Measurements from ENCODE around the gene NXPH1. TPM values are rescaled to one million over a fixed set of nuclear protein-coding genes. Genes with fewer than 3 reads are reported as not detected.

NXPH1 gene
- total RNA-seq, 1 experiment from 2014 or later = not detected

GRCh38 chr7:8637322-8637721 is 203.9 kb downstream of the NXPH1 start:
- no TSS peak for BruUV-seq (replicated peaks)
- no peak for DNase-seq (ENCODE audit: low spot score)
- Histone ChIP-seq H3K27me3 (replicated peaks; ENCODE audit: insufficient read depth, low read depth, low read length, poor library complexity) (peaks cover 7% of the 10 kb centered on the region), H3K36me3 (ENCODE audit: insufficient read depth, low read length, poor library complexity, severe bottlenecking) (no peaks in the 10 kb centered on the region), H3K27ac (ENCODE audit: low read depth, low read length, poor library complexity, severe bottlenecking) (no peak overlapping the region), H3K4me1 (ENCODE audit: insufficient read depth, low read length, poor library complexity, severe bottlenecking) (no peaks in the 10 kb centered on the region), H3K4me3 (ENCODE audit: low read depth, low read length, poor library complexity, severe bottlenecking) (no peak overlapping the region), H3K9me3 (ENCODE audit: low read depth, low read length, poor library complexity, severe bottlenecking) (no peaks in the 10 kb centered on the region)
- CTCF ChIA-PET = no interaction called here
- intact Hi-C loops (cut with micrococcal nuclease; ENCODE audit: unreplicated experiment) = no loop called here
- POLR2A ChIA-PET (ENCODE audit: low non-redundant PET) = no interaction called here
- TF ChIP-seq EZH2 (IDR thresholded peaks at IDR 0.05; ENCODE audit: borderline replicate concordance, low read depth, low read length, poor library complexity, severe bottlenecking) = no peak
- TF ChIP-seq, protein P1, sequence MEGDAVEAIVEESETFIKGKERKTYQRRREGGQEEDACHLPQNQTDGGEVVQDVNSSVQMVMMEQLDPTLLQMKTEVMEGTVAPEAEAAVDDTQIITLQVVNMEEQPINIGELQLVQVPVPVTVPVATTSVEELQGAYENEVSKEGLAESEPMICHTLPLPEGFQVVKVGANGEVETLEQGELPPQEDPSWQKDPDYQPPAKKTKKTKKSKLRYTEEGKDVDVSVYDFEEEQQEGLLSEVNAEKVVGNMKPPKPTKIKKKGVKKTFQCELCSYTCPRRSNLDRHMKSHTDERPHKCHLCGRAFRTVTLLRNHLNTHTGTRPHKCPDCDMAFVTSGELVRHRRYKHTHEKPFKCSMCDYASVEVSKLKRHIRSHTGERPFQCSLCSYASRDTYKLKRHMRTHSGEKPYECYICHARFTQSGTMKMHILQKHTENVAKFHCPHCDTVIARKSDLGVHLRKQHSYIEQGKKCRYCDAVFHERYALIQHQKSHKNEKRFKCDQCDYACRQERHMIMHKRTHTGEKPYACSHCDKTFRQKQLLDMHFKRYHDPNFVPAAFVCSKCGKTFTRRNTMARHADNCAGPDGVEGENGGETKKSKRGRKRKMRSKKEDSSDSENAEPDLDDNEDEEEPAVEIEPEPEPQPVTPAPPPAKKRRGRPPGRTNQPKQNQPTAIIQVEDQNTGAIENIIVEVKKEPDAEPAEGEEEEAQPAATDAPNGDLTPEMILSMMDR (conservative IDR thresholded peaks at IDR 0.05; ENCODE audit: low read depth, low read length) = no peak

- POLR2A ChIA-PET (ENCODE audit: low non-redundant PET) = no interaction called here
- no TSS peak for BruUV-seq (replicated peaks)
- no peak overlapping the region for H3K4me3 ChIP-seq (ENCODE audit: low read depth, low read length, poor library complexity, severe bottlenecking)
- CTCF ChIA-PET = no interaction called here
- DNase-seq (ENCODE audit: low spot score) = no peak
- no peak for TF ChIP-seq EZH2 (IDR thresholded peaks at IDR 0.05; ENCODE audit: borderline replicate concordance, low read depth, low read length, poor library complexity, severe bottlenecking)
- TF ChIP-seq, protein P1 (conservative IDR thresholded peaks at IDR 0.05; ENCODE audit: low read depth, low read length) = no peak
- intact Hi-C loops (cut with micrococcal nuclease; ENCODE audit: unreplicated experiment) = no loop called here
- no peaks in the 10 kb centered on the region for H3K36me3 ChIP-seq (ENCODE audit: insufficient read depth, low read length, poor library complexity, severe bottlenecking)
- no peak overlapping the region for H3K27ac ChIP-seq (ENCODE audit: low read depth, low read length, poor library complexity, severe bottlenecking)
- no peaks in the 10 kb centered on the region for H3K4me1 ChIP-seq (ENCODE audit: insufficient read depth, low read length, poor library complexity, severe bottlenecking)
- peaks cover 7% of the 10 kb centered on the region for H3K27me3 ChIP-seq (replicated peaks; ENCODE audit: insufficient read depth, low read depth, low read length, poor library complexity)
- H3K9me3 ChIP-seq (ENCODE audit: low read depth, low read length, poor library complexity, severe bottlenecking) = no peaks in the 10 kb centered on the region
Measured at GRCh38 chr7:8638076-8638475, 204.7 kb downstream of the NXPH1 start.

- ChIA-PET POLR2A (ENCODE audit: low non-redundant PET) (no interaction called here), CTCF (no interaction called here)
- Histone ChIP-seq H3K36me3 (ENCODE audit: insufficient read depth, low read length, poor library complexity, severe bottlenecking) (no peaks in the 10 kb centered on the region), H3K27ac (ENCODE audit: low read depth, low read length, poor library complexity, severe bottlenecking) (no peak overlapping the region), H3K4me3 (ENCODE audit: low read depth, low read length, poor library complexity, severe bottlenecking) (no peak overlapping the region), H3K4me1 (ENCODE audit: insufficient read depth, low read length, poor library complexity, severe bottlenecking) (no peaks in the 10 kb centered on the region), H3K27me3 (replicated peaks; ENCODE audit: insufficient read depth, low read depth, low read length, poor library complexity) (peaks cover 7% of the 10 kb centered on the region), H3K9me3 (ENCODE audit: low read depth, low read length, poor library complexity, severe bottlenecking) (no peaks in the 10 kb centered on the region)
- intact Hi-C loops (cut with micrococcal nuclease; ENCODE audit: unreplicated experiment) = no loop called here
- DNase-seq (ENCODE audit: low spot score) = no peak
- TF ChIP-seq, protein P1 (conservative IDR thresholded peaks at IDR 0.05; ENCODE audit: low read depth, low read length) = no peak
- TF ChIP-seq EZH2 (IDR thresholded peaks at IDR 0.05; ENCODE audit: borderline replicate concordance, low read depth, low read length, poor library complexity, severe bottlenecking) = no peak
- no TSS peak for BruUV-seq (replicated peaks)
Measured at GRCh38 chr7:8639668-8640067, 206.3 kb downstream of the NXPH1 start.

Data from A673 (cell line).